HG03175 (cell line): Measurements from ENCODE around the gene RTP5.

ENCODE experiments used
- ATAC-seq: cut with Tn5 transposase; IDR thresholded peaks from one replicate; pipeline ENCODE4 v1.9.1; 2021; ENCODE audit warnings: mild to moderate bottlenecking, moderate library complexity; ENCODE audit not compliant: unreplicated experiment

The RTP5 gene

GRCh38 chr2:241885946-241886643, 16.6 kb downstream of the RTP5 start:
- ATAC-seq, result no peak

DNA sequence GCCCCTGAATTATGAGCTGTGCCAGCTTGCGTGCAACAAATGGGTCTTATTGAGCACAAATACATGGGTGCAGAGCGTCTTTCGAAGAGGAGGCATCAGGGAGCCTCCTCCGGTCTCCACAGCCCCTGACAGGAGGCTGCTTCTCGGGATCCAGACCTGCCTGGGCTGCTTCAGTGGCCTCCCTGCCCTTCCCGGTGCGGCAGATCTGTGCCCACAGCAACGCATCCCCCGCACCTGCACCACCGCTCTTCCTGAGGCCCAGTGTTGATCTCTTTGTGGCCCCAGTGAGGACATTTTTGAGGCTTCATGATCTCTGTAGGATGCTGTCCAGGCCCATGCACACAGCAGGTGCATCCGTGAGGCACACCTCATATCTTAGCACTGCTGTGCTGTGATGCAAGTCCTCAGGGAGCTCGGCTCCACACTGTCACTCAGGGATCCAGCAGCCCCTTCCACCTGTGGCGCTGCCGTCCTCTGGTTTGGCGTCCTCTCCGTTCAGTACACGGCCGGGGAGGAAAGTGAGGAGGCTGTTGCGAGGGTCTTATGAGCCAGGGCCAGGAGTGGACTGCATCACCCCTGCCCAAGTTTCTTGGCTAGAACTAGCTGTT, 17.4 kb downstream of the RTP5 start:
- no peak for ATAC-seq

DNA sequence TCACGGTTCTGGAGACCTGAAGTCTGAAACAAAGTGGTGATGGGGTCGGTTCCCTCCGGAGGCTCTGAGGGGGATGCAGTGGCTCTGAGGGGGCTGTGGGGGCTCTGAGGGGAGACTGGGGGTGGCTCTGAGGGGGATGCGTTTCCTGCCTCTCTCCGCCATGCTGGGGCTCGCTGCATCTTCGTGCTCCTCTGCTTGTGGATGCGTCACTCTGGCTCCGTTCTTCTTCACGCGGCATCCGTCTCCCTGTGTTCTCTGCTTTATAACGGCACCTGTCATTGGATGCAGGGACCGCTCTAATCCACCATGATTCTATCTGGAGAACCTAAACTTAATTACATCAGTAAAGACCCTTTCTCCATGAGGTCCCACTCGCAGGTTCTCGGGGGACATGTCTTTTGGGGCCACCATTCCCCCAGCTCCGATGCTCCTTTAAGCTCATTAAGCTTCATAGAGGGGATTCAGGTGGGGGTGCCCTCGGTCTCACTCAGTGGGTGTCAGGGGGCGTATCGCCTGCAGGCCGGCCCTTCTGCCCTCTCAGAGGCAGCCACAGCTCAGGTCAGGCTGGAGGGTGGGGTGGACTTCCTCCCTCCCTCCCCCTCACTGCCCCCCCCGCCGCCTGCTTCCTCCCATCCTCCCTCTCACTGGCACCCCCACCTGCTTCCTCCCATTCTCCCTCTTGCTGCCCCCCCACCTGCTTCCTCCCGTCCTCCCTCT, 18.4 kb downstream of the RTP5 start:
- no peak for ATAC-seq

DNA sequence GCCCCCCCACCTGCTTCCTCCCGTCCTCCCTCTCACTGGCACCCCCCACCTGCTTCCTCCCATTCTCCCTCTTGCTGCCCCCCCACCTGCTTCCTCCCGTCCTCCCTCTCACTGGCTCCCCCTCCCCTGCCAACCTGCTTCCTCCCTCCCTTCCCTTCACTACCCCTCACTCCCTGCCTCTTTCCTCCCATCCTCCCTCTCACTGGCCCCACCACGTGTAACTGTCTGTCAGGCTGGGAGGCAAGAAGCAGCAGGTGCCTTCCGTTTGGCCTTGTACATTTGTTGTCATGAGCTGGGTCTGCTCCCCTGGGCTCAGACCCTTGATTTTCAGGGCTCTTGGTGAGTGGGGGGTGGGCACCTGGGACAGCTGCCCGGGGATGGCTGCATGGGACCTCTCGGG, 19.1 kb downstream of the RTP5 start:
- no peak for ATAC-seq

DNA sequence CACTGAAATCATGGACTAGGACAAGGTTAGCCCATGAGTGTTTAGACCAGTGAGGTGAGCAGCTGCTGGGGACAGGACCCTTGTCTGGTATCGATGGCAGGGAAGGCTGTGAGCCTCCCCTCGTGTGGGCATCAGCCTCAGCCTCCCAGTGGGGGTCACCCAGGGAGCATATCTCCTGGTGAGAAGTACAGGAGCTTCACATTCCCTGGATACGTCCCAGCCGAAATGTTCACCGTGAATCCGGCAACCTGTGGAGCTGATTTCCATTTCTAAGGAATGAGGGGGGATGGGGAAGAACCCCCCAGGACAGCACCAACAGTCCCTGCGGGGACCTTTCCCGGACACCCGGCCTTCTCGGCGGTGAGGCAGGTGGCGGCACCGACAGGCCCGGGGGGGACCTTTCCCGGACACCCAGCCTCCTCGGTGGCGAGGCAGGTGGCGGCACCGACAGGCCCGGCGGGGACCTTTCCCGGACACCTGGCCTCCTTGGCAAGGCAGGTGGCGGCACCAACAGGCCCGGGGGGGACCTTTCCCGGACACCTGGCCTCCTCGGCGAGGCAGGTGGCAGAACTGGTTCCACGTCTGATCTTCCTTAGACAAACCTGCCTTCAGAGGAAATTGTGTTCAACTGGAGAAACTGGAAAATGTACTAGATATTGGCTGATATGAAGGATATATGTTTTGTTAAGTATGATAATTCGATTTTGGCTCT, 21.2 kb downstream of the RTP5 start:
- no peak for ATAC-seq

- ATAC-seq, result no peak
Observed at GRCh38 chr2:241891315-241891987, 21.9 kb downstream of the RTP5 start.

DNA sequence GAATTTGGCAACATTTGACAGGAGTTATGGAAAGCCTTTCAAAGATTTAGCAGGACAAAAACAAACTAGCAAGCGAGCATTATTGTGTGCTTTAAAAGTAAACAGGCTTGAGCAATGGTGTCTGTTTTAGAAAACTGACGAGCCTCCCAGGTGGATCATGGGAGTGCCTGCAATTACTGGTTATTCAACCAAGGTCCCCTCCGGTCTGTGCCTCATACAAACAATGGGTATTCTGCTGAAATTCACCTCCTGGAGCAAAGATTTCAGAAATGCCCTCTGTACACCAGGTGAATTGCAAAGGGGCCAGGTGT, 22.4 kb downstream of the RTP5 start:
- ATAC-seq, result no peak

DNA sequence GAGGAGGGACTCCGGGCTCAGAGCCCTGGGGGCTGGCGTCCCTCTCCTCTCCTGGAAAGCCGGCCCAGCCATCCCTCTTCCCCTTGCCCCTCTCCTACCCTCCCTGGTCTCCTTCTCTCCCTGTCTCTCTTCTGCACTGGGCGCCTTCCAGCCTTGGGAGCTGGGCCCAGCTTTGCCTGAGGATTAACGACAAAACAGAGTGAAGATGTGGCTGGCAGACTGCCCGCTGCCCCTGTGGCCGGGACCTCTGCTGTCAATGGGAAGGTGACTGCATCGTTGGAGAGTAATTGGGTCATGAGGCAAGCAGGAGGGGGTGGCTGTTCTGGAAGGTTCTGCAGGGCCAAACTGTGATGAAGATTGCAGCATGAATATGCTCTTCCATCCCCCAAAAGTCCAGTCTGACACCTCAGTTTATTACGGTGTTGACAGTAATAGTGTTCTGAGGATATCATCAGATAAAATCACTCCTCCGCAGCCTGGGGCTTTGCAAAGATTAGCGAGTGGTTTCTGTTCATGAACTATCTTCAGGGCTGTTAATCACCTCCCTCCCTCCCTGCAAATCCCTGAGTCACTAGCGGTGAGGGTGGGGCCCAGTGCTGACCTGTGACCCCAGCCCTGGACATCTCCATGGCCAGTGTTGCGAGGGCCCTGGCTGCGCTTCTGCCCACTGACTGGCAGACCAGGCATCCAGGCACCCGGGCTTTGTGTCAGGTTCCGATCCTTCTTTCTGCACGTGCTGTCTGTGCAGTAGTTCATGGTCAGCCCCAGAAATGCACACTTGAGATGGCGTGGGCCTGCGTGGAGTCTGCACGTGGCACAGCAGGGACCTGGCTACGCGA, 23.0 kb downstream of the RTP5 start:
- no peak for ATAC-seq

GRCh38 chr2:241893265-241893664, 23.7 kb downstream of the RTP5 start:
- ATAC-seq, result no peak

GRCh38 chr2:241894056-241894641, 24.6 kb downstream of the RTP5 start:
- ATAC-seq, result no peak

DNA sequence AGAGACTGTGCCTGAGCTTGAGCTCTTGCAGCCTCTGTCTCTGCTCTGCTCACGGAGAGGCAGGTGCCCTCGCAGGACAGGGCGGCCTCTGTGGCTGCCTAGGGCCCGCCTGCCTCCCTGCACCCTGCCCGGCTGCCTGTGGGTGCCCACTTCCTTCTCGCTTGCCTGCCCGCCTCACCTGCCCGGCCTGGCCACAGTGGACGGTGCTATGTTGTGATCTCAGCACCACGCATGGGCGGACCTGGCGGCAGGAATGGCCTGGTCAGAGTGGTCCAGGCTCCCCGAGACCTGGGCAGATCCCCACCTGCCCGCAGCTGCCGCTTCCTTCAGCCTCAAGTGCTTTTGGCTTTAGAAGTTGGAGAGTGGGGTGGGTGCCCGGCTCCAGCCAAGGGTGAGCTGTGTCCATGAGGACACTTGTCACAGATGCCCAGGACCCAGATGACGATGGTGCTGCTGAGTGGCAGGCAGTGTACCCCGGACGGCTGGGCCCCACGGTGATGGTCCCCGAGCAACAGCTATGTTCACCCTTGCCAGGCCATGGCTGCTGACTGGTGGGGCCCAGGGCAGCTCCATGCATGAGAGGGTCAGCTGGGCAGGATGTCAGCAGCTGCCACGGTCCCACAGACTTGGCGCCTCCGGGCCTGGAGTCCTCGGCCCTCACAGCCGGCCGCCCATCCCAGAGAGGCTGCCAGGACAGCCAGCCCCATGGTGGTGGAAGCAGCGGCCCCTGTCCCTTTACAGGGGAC, 25.3 kb downstream of the RTP5 start:
- ATAC-seq, result no peak

DNA sequence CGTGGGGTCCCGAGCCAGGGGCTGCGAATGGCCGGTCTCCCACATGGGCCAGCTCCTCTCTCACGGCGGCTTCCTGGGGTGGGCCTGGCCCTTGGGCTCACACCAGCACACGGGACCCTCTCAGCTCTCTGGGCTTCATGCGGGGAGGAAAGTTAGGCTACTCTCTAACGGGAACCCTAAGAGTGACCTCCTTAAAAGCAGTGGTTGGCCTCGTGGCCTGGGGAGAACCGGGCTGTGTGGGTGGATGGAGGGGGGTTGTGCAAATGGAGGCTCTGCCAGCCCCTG, 25.8 kb downstream of the RTP5 start:
- no peak for ATAC-seq

DNA sequence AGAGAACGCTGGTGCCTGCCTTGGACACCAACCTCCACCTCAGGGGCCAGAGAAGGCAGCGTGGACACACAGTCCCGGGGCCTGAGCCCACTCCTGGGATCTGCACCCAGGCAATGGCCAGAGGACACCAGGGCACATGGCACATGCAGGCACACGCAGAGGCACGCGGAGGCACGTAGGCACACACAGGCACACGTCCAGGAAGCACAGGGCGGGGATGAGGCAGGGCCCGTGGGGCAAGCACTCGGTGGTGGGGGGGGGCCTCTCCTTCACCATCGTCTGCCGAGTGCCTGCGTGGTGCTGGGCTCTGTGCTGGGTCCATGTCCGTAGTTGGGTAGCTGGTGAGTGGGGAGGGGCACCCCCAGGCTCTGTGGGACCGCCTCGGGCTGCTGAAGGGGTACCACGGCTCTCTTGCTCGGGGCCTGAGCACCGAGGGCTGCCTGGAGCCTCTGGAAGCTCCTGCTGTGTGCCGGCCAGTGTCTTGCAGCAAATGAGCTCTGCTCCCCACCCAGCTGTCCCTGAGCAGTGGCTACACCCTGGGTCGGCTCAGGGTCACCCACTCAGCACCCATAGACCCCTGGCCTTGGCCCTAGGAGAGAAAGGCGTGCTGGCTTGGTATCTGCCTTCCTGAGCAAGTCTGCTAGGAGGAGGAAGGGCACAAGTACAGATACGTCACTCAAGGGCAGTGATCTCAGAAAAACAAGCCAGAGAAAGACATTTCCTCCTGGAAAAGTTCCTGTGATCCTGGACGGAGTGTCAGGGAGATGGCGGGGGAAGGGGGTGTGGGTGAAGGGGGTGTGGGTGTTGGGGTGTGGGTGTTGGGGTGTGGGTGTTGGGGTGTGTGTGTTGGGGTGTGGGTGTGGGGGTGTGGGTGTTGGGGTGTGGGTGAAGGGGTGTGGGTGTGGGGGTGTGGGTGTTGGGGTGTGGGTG, 26.4 kb downstream of the RTP5 start:
- ATAC-seq, result no peak

DNA sequence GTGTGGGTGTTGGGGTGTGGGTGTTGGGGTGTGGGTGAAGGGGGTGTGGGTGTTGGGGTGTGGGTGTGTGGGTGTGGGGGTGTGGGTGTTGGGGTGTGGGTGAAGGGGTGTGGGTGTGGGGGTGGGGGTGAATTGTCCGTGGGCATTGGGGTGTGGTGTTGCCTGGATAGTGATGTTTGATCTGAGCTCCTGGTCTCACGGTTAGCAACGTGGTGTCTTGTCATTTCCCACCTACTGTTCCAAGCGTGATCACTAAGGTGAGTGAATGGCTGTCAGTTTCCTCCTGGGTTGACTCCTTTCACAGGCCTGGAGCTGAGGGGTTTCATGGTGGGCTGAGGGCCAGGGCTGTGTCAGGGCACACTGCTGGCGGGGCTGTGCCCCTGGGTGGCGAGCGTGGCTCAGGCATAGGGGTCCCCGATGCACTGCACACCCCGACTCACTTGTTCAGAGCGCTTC, 27.2 kb downstream of the RTP5 start:
- no peak for ATAC-seq

- ATAC-seq, result no peak
Observed at GRCh38 chr2:241897231-241897916, 27.8 kb downstream of the RTP5 start.

DNA sequence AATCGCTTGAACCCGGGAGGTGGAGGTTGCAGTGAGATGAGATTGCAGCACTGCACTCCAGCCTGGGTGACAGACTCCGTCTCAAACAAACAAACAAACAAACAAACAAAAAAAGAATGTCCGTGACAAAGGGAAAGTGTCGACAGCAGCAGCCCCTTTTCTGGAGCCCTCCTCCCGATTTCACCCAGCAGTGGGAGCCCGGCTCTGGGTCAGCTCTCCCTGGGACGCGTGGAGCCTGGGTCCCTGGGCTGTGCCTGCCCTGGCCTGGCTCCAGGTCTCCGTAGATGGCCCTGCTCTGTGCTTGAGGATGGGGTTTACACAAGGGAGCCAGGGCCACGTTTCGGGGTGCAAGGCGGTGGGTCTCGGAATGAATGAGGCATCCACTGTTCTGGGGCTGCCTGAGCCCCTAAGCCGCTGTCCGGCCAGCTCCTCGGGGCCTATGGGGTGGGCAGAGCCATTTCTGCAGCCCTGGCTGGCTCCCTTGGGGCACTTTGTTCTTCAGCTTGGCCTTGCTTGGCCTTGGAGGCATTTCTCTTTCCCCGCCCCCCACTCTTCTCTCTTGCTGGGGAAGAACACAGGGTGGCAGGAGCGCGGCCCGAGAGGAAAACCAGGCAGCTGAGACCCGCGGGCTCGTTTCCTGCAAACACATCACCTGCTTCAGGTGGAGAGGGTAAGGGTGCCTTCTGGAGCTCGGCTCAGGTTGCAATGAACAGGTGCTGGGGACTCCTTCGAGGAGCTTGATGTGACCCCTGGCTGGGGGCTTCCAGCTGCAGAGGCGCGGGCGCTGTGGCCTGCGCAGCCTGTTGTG, 29.1 kb downstream of the RTP5 start:
- no peak for ATAC-seq
